HG03108 (cell line): Measurements from ENCODE around the gene MED14.

Experiments used
- ATAC-seq: cut with Tn5 transposase; IDR thresholded peaks from one replicate; pipeline ENCODE4 v1.9.1; 2021; ENCODE audit warnings: moderate library complexity; ENCODE audit not compliant: unreplicated experiment

The MED14 gene

GRCh38 chrX:40615976-40616375 is 119.4 kb downstream of the MED14 start:
- ATAC-seq: no peak

DNA sequence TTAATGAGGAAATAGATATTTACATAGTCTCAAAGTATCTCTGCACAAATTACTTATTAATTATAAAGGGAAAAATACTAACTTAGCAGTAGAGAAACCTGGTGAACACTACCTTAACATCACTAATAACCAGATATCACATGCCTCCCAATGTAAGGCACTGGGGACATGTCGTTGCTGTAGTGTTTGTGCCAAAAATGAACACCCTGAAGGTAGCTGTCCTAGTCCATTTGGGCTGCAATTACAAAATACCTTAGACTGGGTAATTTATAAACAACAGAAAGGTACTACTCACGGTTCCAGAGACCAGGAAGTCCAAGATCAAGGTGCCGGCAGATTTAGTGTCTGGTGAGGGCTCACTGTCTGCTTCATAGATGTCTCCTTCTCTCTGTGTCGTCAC is 122.8 kb downstream of the MED14 start:
- ATAC-seq: no peak

DNA sequence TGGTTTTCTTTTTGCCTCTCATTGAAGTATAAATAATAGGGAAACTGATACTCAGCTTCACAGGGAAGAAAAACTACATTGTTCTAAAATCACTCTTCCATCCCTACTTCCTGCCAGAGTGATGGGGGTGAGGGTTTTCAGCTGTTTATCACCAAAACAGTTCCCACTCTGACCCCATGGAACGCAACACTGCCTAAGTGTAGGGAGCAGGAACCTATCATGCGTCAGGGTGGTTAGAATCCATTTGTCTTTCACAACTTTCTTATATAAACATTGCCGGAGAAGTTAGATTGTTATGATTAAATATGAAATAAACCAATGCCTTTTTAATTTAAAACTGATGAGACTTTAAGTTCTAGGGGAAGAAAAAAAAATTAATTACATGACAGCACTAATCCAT is 128.0 kb downstream of the MED14 start:
- ATAC-seq: no peak

DNA sequence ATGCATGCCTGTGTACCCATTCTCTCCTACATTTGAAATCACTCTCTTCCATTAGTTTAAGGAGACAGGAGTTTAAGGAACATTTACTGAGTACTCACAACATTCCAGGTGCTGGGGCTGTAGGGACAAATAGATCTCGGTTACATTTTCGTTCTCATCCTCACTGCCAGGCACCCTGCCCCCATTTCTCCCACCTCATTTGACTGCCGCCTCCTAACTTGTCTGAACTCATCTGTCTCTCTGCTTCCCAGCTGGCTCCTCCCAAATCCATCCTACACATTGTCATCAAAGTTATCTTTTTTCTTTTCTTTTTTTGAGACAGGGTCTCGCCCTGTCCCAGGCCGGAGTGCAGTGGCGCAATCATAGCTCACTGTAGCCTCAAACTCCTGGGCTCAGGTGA is 131.9 kb downstream of the MED14 start:
- ATAC-seq: no peak
